ENCODE data around the gene MGRN1.

The MGRN1 gene

GRCh38 chr16:4714996-4715395 lies 90.4 kb downstream of the MGRN1 start:
- no peak overlapping the region for H3K4me3 ChIP-seq (replicated peaks in 1 of 2; ENCODE audit: low read depth in 2 of 2, low read length in 2 of 2)
- TF ChIP-seq CTCF (IDR thresholded peaks at IDR 0.05; ENCODE audit: low read depth, low read length), result no peak
- no peak for DNase-seq (ENCODE audit: low read depth in 2 of 2)

DNA sequence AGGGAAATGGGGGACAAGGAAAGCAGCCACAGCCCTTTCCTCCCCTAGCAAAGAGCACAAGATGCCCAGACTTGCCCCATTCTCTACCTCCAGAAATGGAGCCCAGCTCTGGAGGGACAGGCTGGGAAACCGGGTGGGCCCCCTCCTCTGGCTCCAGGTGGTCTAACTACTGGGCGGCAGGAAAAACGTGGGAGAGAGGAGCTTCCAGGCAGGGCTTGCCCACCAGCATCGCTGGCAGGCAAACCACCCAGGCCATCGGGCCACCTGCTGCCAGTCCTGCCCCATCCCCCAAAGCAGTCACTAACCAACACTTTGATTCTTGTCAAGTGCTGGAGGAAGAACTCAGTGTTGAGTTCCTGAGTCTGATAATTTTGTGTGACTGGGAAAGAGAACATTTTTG lies 93.8 kb downstream of the MGRN1 start:
- no peak for DNase-seq (ENCODE audit: low read depth in 2 of 2)
- no peak for TF ChIP-seq CTCF (IDR thresholded peaks at IDR 0.05; ENCODE audit: low read depth, low read length)
- no peak overlapping the region for H3K4me3 ChIP-seq (replicated peaks in 1 of 2; ENCODE audit: low read depth in 2 of 2, low read length in 2 of 2)

DNA sequence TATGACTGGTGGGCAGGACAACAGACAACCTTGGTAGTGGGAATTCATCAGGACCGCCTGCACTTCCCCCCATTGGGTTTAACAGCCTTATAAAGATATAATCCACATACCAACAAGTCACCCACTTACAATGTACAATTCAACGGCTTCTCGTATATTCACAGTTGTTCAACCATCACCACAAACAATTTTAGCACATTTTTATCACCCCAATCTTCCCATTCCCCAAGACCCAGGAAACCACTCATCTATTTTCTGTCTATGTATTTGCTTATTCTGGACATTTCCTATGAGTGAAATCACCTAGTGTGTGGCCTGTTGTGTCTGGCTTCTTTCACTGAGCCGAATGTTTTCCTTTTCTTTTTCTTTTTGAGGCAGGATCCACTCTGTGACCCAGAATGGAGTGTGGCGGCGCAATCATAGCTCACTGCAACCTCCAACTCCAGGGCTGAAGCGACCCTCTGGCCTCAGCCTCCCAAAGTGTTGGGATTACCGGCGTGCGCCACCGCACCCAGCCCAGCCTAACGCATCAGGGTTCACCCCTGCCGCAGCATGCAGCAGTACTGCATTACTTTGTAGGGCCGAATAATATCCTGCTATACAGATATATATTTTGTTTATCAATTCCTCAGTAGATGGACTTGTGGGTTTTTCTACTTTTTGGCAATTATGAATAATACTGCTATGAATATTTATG lies 98.6 kb downstream of the MGRN1 start:
- no peak for DNase-seq (ENCODE audit: low read depth in 2 of 2)
- no peak overlapping the region for H3K4me3 ChIP-seq (replicated peaks in 1 of 2; ENCODE audit: low read depth in 2 of 2, low read length in 2 of 2)
- no peak for TF ChIP-seq CTCF (IDR thresholded peaks at IDR 0.05; ENCODE audit: low read depth, low read length)

DNA sequence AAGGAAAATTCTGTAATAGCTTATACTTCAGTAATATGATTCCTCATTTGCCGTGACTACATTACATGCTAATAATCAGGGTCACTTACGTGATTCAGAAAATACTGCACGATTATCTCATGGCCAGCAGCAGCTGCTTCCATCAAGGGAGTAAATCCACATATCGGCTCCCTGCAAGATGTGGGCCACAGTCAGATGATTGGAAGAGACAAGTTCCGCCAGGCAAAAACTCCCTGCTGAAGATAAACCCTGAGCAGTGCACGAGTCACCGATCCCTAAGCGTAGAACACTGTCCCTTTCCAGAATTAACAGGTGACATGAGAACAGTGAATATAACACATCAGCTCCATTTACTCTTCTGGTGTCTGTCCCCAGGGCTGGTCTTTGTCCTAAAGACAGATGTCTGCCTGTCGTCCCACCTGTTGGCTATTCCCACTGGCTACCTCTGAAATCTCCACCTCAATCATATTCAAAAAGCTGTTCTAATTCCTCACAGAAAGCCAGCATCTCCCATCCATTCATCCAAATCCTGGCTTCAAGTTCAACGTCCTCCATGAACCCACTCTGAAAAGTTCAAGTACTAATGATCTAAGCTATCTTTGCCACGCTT lies 100.1 kb downstream of the MGRN1 start:
- DNase-seq (ENCODE audit: low read depth in 2 of 2), result no peak
- TF ChIP-seq CTCF (IDR thresholded peaks at IDR 0.05; ENCODE audit: low read depth, low read length), result no peak
- H3K4me3 ChIP-seq (replicated peaks in 1 of 2; ENCODE audit: low read depth in 2 of 2, low read length in 2 of 2), result no peak overlapping the region

DNA sequence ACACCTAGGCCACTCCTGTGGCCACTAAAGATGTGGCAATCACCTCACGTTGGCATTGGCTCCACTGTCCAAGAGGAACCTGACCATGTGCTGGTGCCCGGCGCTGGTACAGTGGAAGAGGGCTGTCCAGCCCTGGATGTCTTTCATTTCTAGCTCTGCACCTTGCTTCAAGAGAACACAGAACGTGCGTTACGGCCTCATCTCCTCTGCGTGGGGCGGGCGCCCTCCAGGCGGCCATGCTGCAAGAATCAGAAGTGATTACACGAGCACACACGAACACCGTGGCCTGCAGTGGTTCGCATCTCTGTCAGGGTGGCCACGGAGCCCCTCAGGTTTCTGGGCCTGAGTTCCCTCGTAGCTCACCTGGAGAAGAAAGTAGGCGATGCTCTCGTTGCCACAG lies 102.0 kb downstream of the MGRN1 start:
- TF ChIP-seq CTCF (IDR thresholded peaks at IDR 0.05; ENCODE audit: low read depth, low read length), result no peak
- no peak for DNase-seq (ENCODE audit: low read depth in 2 of 2)
- no peak overlapping the region for H3K4me3 ChIP-seq (replicated peaks in 1 of 2; ENCODE audit: low read depth in 2 of 2, low read length in 2 of 2)

DNA sequence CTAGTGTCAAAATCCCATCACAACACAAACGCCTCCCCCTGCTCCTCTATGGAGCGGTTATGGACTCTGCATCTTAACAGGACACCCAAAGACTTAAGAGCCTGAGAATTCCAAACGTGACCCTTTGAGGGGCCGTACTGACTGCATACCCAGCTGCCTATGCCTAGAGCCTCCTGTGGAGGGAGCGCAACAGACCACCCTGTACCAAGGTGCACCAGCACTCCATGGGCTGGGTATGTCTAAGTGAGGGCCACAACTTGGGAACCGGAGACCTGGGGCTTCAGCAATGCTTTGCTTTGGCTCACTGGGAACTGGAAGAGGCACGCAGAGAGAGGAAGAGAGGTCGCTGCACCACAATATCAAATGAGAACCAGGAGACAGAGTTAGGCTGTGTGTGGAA lies 104.0 kb downstream of the MGRN1 start:
- no peak for TF ChIP-seq CTCF (IDR thresholded peaks at IDR 0.05; ENCODE audit: low read depth, low read length)
- no peak overlapping the region for H3K4me3 ChIP-seq (replicated peaks in 1 of 2; ENCODE audit: low read depth in 2 of 2, low read length in 2 of 2)
- DNase-seq (ENCODE audit: low read depth in 2 of 2), result no peak
